Stimulated activated CD4-positive, alpha-beta T cell treated with anti-CD3 and anti-CD28 coated beads, TNF-alpha, amount 100 ng/mL, for 24 hours (primary cell): ENCODE results near the gene AHRR.

ENCODE experiments used
- DNase-seq, 3 experiments: peaks; one replicate each; pipeline ENCODE4 v3.0.0-alpha.2; 2020; ENCODE audit warnings: low read depth in 3 of 3

Gene AHRR

GRCh38 chr5:345404-346195 is 24.1 kb downstream of the AHRR start:
- no peak for DNase-seq

GRCh38 chr5:346229-346935 is 24.9 kb downstream of the AHRR start:
- no peak for DNase-seq

- DNase-seq, result no peak
Observed at GRCh38 chr5:347712-348284, 26.3 kb downstream of the AHRR start.

- no peak for DNase-seq
Observed at GRCh38 chr5:348726-349125, 27.2 kb downstream of the AHRR start.

- no peak for DNase-seq
Observed at GRCh38 chr5:350355-350754, 28.8 kb downstream of the AHRR start.

GRCh38 chr5:351084-351920 is 29.8 kb downstream of the AHRR start:
- no peak for DNase-seq

- no peak for DNase-seq
Observed at GRCh38 chr5:351921-352245, 30.4 kb downstream of the AHRR start.

GRCh38 chr5:352639-353611 is 31.4 kb downstream of the AHRR start:
- no peak for DNase-seq

GRCh38 chr5:353612-354580 is 32.4 kb downstream of the AHRR start:
- DNase-seq, result no peak

GRCh38 chr5:354581-355378 is 33.3 kb downstream of the AHRR start:
- no peak for DNase-seq

GRCh38 chr5:355379-355935 is 33.9 kb downstream of the AHRR start:
- no peak for DNase-seq

- DNase-seq, result no peak
Observed at GRCh38 chr5:355958-356357, 34.4 kb downstream of the AHRR start.

- DNase-seq, result no peak
Observed at GRCh38 chr5:359301-359897, 37.9 kb downstream of the AHRR start.

- DNase-seq, result no peak
Observed at GRCh38 chr5:360257-361027, 38.9 kb downstream of the AHRR start.

- no peak for DNase-seq
Observed at GRCh38 chr5:362189-362588, 40.7 kb downstream of the AHRR start.

GRCh38 chr5:362978-363765 is 41.7 kb downstream of the AHRR start:
- DNase-seq, result no peak

GRCh38 chr5:364497-364896 is 43.0 kb downstream of the AHRR start:
- no peak for DNase-seq
